Sigmoid colon (tissue), 4 donors: Measurements from ENCODE around the gene INF2.

ENCODE experiments used
- CTCF ChIP-seq, 4 experiments: fragments of 450-650 bp in 3 of 4; fragments of 200-600 bp in 1 of 4; IDR thresholded peaks; one replicate each; pipeline ENCODE4 v1.5.1; 2016 to 2019; ENCODE audit warnings: antibody characterized with exemption in 4 of 4, mild to moderate bottlenecking in 3 of 4, moderate library complexity in 2 of 4
- POLR2A ChIP-seq, 2 donors: fragments of 450-650 bp; IDR thresholded peaks; one replicate each; pipeline ENCODE4 v1.6.1; 2016; ENCODE audit warnings: antibody characterized with exemption in 2 of 2, mild to moderate bottlenecking in 2 of 2, moderate library complexity in 2 of 2
- POLR2AphosphoS5 ChIP-seq, 4 donors: sonication (generic); formaldehyde crosslinking; IDR thresholded peaks; one replicate each; pipeline ENCODE4 v1.6.1; 2017; ENCODE audit warnings: antibody characterized with exemption in 4 of 4

- TF ChIP-seq CTCF (IDR thresholded peaks at IDR 0.05) = no peak
- TF ChIP-seq POLR2A (IDR thresholded peaks at IDR 0.05) = no peak
- TF ChIP-seq POLR2AphosphoS5 (IDR thresholded peaks at IDR 0.05) = no peak
Observed at GRCh38 chr14:104650981-104651875, 38.2 kb upstream of the INF2 start.
